CD14-positive monocyte (primary cell): ENCODE data around the gene FOXO1. TPM values are rescaled to one million over a fixed set of nuclear protein-coding genes. Genes with fewer than 3 reads are reported as not detected.

Experiments
- DNase-seq, 3 donors: peaks; one replicate each; pipeline ENCODE4 v3.0.0-alpha.2; 2011 to 2022
- H2AFZ ChIP-seq: 2 replicates; pipeline ENCODE4 v1.6.0; 2012; ENCODE audit warnings: mild to moderate bottlenecking, low read depth, low read length, inconsistent platforms; ENCODE audit not compliant: insufficient read depth, poor library complexity, severe bottlenecking
- H3K27ac ChIP-seq, 2 donors: 1 replicate in 1 of 2; 2 replicates in 1 of 2; pipeline ENCODE4 v1.5.1; 2012 to 2013; ENCODE audit warnings: low read length in 2 of 2, control low read depth in 1 of 2, inconsistent platforms in 1 of 2, low read depth in 1 of 2, mild to moderate bottlenecking in 1 of 2
- H3K27me3 ChIP-seq, 2 donors: one replicate each; pipeline versions ENCODE4 v1.6.0 to v1.6.1; 2011 to 2013; ENCODE audit warnings: low read length in 2 of 2; ENCODE audit not compliant: control insufficient read depth in 2 of 2, insufficient read depth in 2 of 2
- H3K36me3 ChIP-seq, 2 donors: replicated peaks in 1 of 2; 1 replicate in 1 of 2; 2 replicates in 1 of 2; pipeline versions ENCODE4 v1.5.1 to v1.6.1; 2012 to 2013; ENCODE audit warnings: low read length in 2 of 2, control low read depth in 1 of 2, inconsistent platforms in 1 of 2, mild to moderate bottlenecking in 1 of 2; ENCODE audit not compliant: insufficient read depth in 2 of 2, control insufficient read depth in 1 of 2
- H3K4me1 ChIP-seq, 2 donors: 1 replicate in 1 of 2; 2 replicates in 1 of 2; pipeline versions ENCODE4 v1.5.1 to v1.6.1; 2012 to 2013; ENCODE audit warnings: low read length in 2 of 2, control low read depth in 1 of 2, inconsistent platforms in 1 of 2, mild to moderate bottlenecking in 1 of 2, moderate library complexity in 1 of 2; ENCODE audit not compliant: insufficient read depth in 2 of 2, control insufficient read depth in 1 of 2
- H3K4me2 ChIP-seq: replicated peaks from 2 replicates; pipeline ENCODE3; 2012; ENCODE audit warnings: low read length, moderate library complexity, mild to moderate bottlenecking; ENCODE audit not compliant: poor library complexity, severe bottlenecking; ENCODE audit errors: extremely low read depth
- H3K4me3 ChIP-seq, 3 experiments: fragments of 200-600 bp in 1 of 3; sonication (generic) in 1 of 3; replicated peaks in 1 of 3; 1 replicate in 2 of 3; 2 replicates in 1 of 3; pipeline ENCODE4 v1.5.1; 2011 to 2013; ENCODE audit warnings: low read length in 3 of 3, mild to moderate bottlenecking in 3 of 3, control low read depth in 2 of 3, low read depth in 2 of 3, inconsistent platforms in 1 of 3, moderate library complexity in 1 of 3
- H3K79me2 ChIP-seq: 2 replicates; pipeline ENCODE4 v1.6.0; 2012; ENCODE audit warnings: mild to moderate bottlenecking, control low read depth, inconsistent platforms, low read length, moderate library complexity; ENCODE audit not compliant: insufficient read depth
- H3K9ac ChIP-seq: 2 replicates; pipeline ENCODE4 v1.6.0; 2017; ENCODE audit warnings: low read length, mild to moderate bottlenecking; ENCODE audit not compliant: insufficient read depth, poor library complexity, severe bottlenecking
- H3K9me3 ChIP-seq, 2 donors: replicated peaks in 1 of 2; 1 replicate in 1 of 2; 2 replicates in 1 of 2; pipeline versions ENCODE4 v1.5.1 to v1.6.1; 2012 to 2013; ENCODE audit warnings: low read length in 2 of 2, control low read depth in 1 of 2; ENCODE audit not compliant: control insufficient read depth in 1 of 2, insufficient read depth in 1 of 2
- H4K20me1 ChIP-seq: 2 replicates; pipeline ENCODE4 v1.6.0; 2012; ENCODE audit warnings: mild to moderate bottlenecking, low read length, control low read depth, moderate library complexity; ENCODE audit not compliant: insufficient read depth
- H3K27ac Mint-ChIP-seq, 7 donors: one replicate each; pipeline ENCODE4 v1.8.0; 2020; ENCODE audit warnings: mild to moderate bottlenecking in 7 of 7, mixed read lengths in 7 of 7, moderate library complexity in 6 of 7, inconsistent platforms in 2 of 7
- H3K27me3 Mint-ChIP-seq, 3 donors: one replicate each; pipeline ENCODE4 v1.8.0; 2021 to 2022; ENCODE audit warnings: low read depth in 3 of 3, mild to moderate bottlenecking in 3 of 3, mixed read lengths in 3 of 3, moderate library complexity in 3 of 3, inconsistent platforms in 1 of 3
- H3K36me3 Mint-ChIP-seq, 2 donors: one replicate each; pipeline ENCODE4 v1.8.0; 2020; ENCODE audit warnings: mixed read lengths in 2 of 2, inconsistent platforms in 1 of 2, mild to moderate bottlenecking in 1 of 2
- H3K4me1 Mint-ChIP-seq: one replicate; pipeline ENCODE4 v1.8.0; 2020; ENCODE audit warnings: mild to moderate bottlenecking, mixed read lengths
- H3K4me3 Mint-ChIP-seq, 2 donors: one replicate each; pipeline ENCODE4 v1.8.0; 2020; ENCODE audit warnings: mild to moderate bottlenecking in 2 of 2, mixed read lengths in 2 of 2, moderate library complexity in 1 of 2
- H3K9me3 Mint-ChIP-seq, 7 donors: one replicate each; pipeline ENCODE4 v1.8.0; 2020 to 2022; ENCODE audit warnings: mixed read lengths in 7 of 7, mild to moderate bottlenecking in 6 of 7, moderate library complexity in 6 of 7, inconsistent platforms in 2 of 7
- CTCF ChIP-seq: fragments of 200-600 bp; IDR thresholded peaks from one replicate; pipeline ENCODE4 v1.8.0; 2022; ENCODE audit warnings: antibody characterized with exemption, mild to moderate bottlenecking
- WGBS: methylation state at CpG from one replicate; pipeline ENCODE4 v1.1.5; 2013; ENCODE audit warnings: missing lambda C conversion rate; ENCODE audit not compliant: insufficient coverage; 5-methylcytosine and 5-hydroxymethylcytosine counted together
- intact Hi-C, 2 donors: fragments of 100-400 bp; cut with micrococcal nuclease; formaldehyde crosslinking; loops; one replicate each; pipeline versions ENCODE4 v1.15.0 to v1.15.1; 2023
- polyA plus RNA-seq, 3 donors: library from polyadenylated mRNA; depleted of rRNA in 1 of 3; unstranded in 2 of 3; stranded (reverse) in 1 of 3; fragments of 300-500 nt in 2 of 3; fragments of >200 nt in 1 of 3; fragmentation: Illumina TruSeq in 2 of 3; gene quantifications; 1 replicate in 2 of 3; 2 replicates in 1 of 3; pipeline ENCODE4 v1.2.3, GENCODE V29; 2012 to 2021

FOXO1 gene
- polyA plus RNA-seq, 3 donors = 3.1 to 11.3 (median 8.0) TPM

GRCh38 chr13:40539576-40540327 lies 126.7 kb downstream of the FOXO1 start:
- H3K79me2 ChIP-seq = no peaks in the 10 kb centered on the region
- DNase-seq = peak; percentile 41 to 60 (median 42)
- H3K4me3 ChIP-seq = peak overlapping the region; percentile 29 to 65 (median 50)
- H3K9me3 Mint-ChIP-seq = no peaks in the 10 kb centered on the region
- no peaks in the 10 kb centered on the region for H3K27me3 ChIP-seq
- H3K4me1 Mint-ChIP-seq = peaks cover 22% of the 10 kb centered on the region
- intact Hi-C loops = no loop called here
- peak overlapping the region; percentile 68 for H3K4me2 ChIP-seq
- peak overlapping the region in 1 of 2 donors; percentile 81 for H3K27ac ChIP-seq
- H4K20me1 ChIP-seq = no peaks in the 10 kb centered on the region
- H3K9me3 ChIP-seq = no peaks in the 10 kb centered on the region
- H2AFZ ChIP-seq = peak overlapping the region; percentile 49
- peak overlapping the region; percentile 82 to 95 (median 90) for H3K27ac Mint-ChIP-seq
- H3K4me1 ChIP-seq = peaks cover 19 to 27% of the 10 kb centered on the region in 2 donors
- peak overlapping the region; percentile 66 to 84 for H3K4me3 Mint-ChIP-seq
- peak overlapping the region; percentile 39 for H3K9ac ChIP-seq
- 59% methylated on average over 3 of the region's 9 CpGs for WGBS
- TF ChIP-seq CTCF = no peak
- no peaks in the 10 kb centered on the region for H3K36me3 ChIP-seq
- no peaks in the 10 kb centered on the region for H3K36me3 Mint-ChIP-seq
- peaks cover 0 to 2% (median under 1%) of the 10 kb centered on the region in 3 donors for H3K27me3 Mint-ChIP-seq

GRCh38 chr13:40537146-40537895 lies 129.1 kb downstream of the FOXO1 start:
- Histone ChIP-seq H3K9ac (no peak overlapping the region), H3K27ac (no peak overlapping the region), H2AFZ (no peak overlapping the region), H3K4me3 (no peak overlapping the region), H3K27me3 (no peaks in the 10 kb centered on the region), H3K36me3 (no peaks in the 10 kb centered on the region), H4K20me1 (no peaks in the 10 kb centered on the region), H3K4me1 (peaks cover 19 to 27% of the 10 kb centered on the region in 2 donors), H3K9me3 (no peaks in the 10 kb centered on the region), H3K4me2 (no peak overlapping the region), H3K79me2 (no peaks in the 10 kb centered on the region)
- H3K9me3 Mint-ChIP-seq = no peaks in the 10 kb centered on the region
- H3K4me1 Mint-ChIP-seq = peaks cover 22% of the 10 kb centered on the region
- H3K27ac Mint-ChIP-seq = peak overlapping the region in 6 of 7 donors; percentile 13 to 73 (median 31)
- H3K36me3 Mint-ChIP-seq = no peaks in the 10 kb centered on the region
- DNase-seq = no peak
- 93% methylated on average over 12 of the region's 13 CpGs for WGBS
- no peak overlapping the region for H3K4me3 Mint-ChIP-seq
- no peak for TF ChIP-seq CTCF
- peaks cover 0 to 2% (median 0%) of the 10 kb centered on the region in 3 donors for H3K27me3 Mint-ChIP-seq
- intact Hi-C loops = no loop called here
